Measurements from ENCODE around the gene SLC22A4.

- TF ChIP-seq CTCF (IDR thresholded peaks at IDR 0.05) (no peak), EZH2phosphoT487 (IDR thresholded peaks at IDR 0.05) (no peak), EZH2 (IDR thresholded peaks at IDR 0.05) (no peak)
These were observed 34.1 kb upstream of the SLC22A4 start for GRCh38 chr5:132260051-132260450.
